HepG2 (cell line): Measurements from ENCODE around the gene DDAH2. TPM values are rescaled to one million over a fixed set of nuclear protein-coding genes. Genes with fewer than 3 reads are reported as not detected.
A peak's percentile ranks its signal among the peaks of the same experiment; 100 is the strongest.

Experiments
- ATAC-seq: fragments of 200-7000 bp; cut with Tn5 transposase; 3 replicates; pipeline ENCODE4 v1.9.1; 2020; ENCODE audit warnings: mild to moderate bottlenecking, moderate library complexity
- BruUV-seq: library from RNA; stranded (reverse); fragments of 400-500 nt; replicated peaks from 2 replicates; lab custom pipeline; 2021; lab: Mats Ljungman, UMichigan
- CTCF ChIA-PET: fragments of 300-600 bp; formaldehyde crosslinking; extraction: SDS; loops from one replicate; lab custom pipeline; 2021; ENCODE audit warnings: low total read pairs, inconsistent platforms, low intra/inter-chr PET ratio; lab: Yijun Ruan, JAX
- POLR2A ChIA-PET: fragments of 350-600 bp; sonication (Branson Sonifier 250); formaldehyde crosslinking; loops from one replicate; lab custom pipeline; 2020; ENCODE audit warnings: antibody characterized with exemption, inconsistent platforms; lab: Yijun Ruan, JAX
- DNase-seq: peaks from one replicate; pipeline ENCODE4 v3.0.0-alpha.2; 2015; ENCODE audit warnings: low spot score
- FAIRE-seq: peaks from 3 replicates; lab custom pipeline; 2011; peaks lifted over from hg19 to GRCh38; lab: Jason Lieb, UNC
- H2AFZ ChIP-seq: one replicate; pipeline ENCODE4 v1.6.1; 2011; ENCODE audit warnings: low read length, inconsistent platforms
- H3K27ac ChIP-seq: fragments of 300-600 bp; 3 replicates; pipeline ENCODE4 v1.8.0; 2011; ENCODE audit warnings: mixed run types, mild to moderate bottlenecking, mixed read lengths, low read length, inconsistent platforms; ENCODE audit not compliant: insufficient read depth; ENCODE audit errors: extremely low read length
- H3K27me3 ChIP-seq, 2 experiments: fragments of 200-600 bp in 1 of 2; 2 replicates in 1 of 2; 3 replicates in 1 of 2; pipeline versions ENCODE4 v1.6.0 to v1.8.0; 2011; ENCODE audit warnings: low read length in 2 of 2, mild to moderate bottlenecking in 2 of 2, moderate library complexity in 2 of 2, inconsistent platforms in 1 of 2; ENCODE audit not compliant: insufficient read depth in 2 of 2, control insufficient read depth in 1 of 2
- H3K36me3 ChIP-seq, 2 experiments: fragments of 200-600 bp in 1 of 2; replicated peaks in 1 of 2; 2 replicates in 1 of 2; 3 replicates in 1 of 2; pipeline versions ENCODE4 v1.5.1 to v1.8.0; 2011; ENCODE audit warnings: low read length in 2 of 2, inconsistent platforms in 1 of 2; ENCODE audit not compliant: insufficient read depth in 2 of 2, control insufficient read depth in 1 of 2
- H3K4me1 ChIP-seq: 2 replicates; pipeline ENCODE4 v1.5.1; 2012; ENCODE audit warnings: low read length, inconsistent platforms; ENCODE audit not compliant: insufficient read depth
- H3K4me2 ChIP-seq: 2 replicates; pipeline ENCODE4 v1.6.0; 2011; ENCODE audit warnings: low read depth, low read length, inconsistent platforms
- H3K4me3 ChIP-seq, 3 experiments: fragments of 200-600 bp in 1 of 3; sonication (generic), shearing (Covaris generic) in 1 of 3; replicated peaks in 1 of 3; 2 replicates each; pipeline ENCODE4 v1.5.1; 2011 to 2016; ENCODE audit warnings: low read length in 3 of 3, inconsistent platforms in 2 of 3, low read depth in 2 of 3, mild to moderate bottlenecking in 2 of 3, control low read depth in 1 of 3, mixed read lengths in 1 of 3; ENCODE audit not compliant: insufficient read depth in 1 of 3
- H3K79me2 ChIP-seq: one replicate; pipeline ENCODE4 v1.6.1; 2011; ENCODE audit warnings: low read length, inconsistent platforms; ENCODE audit not compliant: insufficient read depth
- H3K9ac ChIP-seq: 2 replicates; pipeline ENCODE4 v1.6.0; 2011; ENCODE audit warnings: mild to moderate bottlenecking, low read depth, low read length, inconsistent platforms; ENCODE audit not compliant: insufficient read depth
- H3K9me3 ChIP-seq: 2 replicates; pipeline ENCODE4 v1.5.1; 2012; ENCODE audit warnings: mild to moderate bottlenecking, low read length
- H4K20me1 ChIP-seq: 2 replicates; pipeline ENCODE4 v1.6.0; 2011; ENCODE audit warnings: inconsistent platforms, mild to moderate bottlenecking, low read length, moderate library complexity; ENCODE audit not compliant: insufficient read depth
- CC2D1A ChIP-seq: sonication (generic); formaldehyde crosslinking; IDR thresholded peaks from 2 replicates; pipeline ENCODE4 v1.8.1; 2023; ENCODE audit warnings: mild to moderate bottlenecking, missing genetic modification reagents
- CCAR2 ChIP-seq: fragments of 200-400 bp; formaldehyde crosslinking; optimal IDR thresholded peaks from 2 replicates; pipeline ENCODE3; 2018; ENCODE audit warnings: low read depth, mild to moderate bottlenecking, low read length, moderate library complexity
- DMTF1 ChIP-seq: sonication (generic); formaldehyde crosslinking; IDR thresholded peaks from 2 replicates; pipeline ENCODE4 v1.4.0; 2020; ENCODE audit warnings: mild to moderate bottlenecking, missing genetic modification reagents
- SMARCE1 ChIP-seq: fragments of 450-650 bp; IDR thresholded peaks from 2 replicates; pipeline ENCODE4 v1.6.1; 2017; ENCODE audit warnings: borderline replicate concordance
- SOX13 ChIP-seq, 3 experiments: fragments of 450-650 bp in 1 of 3; sonication (generic) in 1 of 3; formaldehyde crosslinking in 1 of 3; IDR thresholded peaks in 2 of 3; conservative IDR thresholded peaks in 1 of 3; 2 replicates each; pipeline versions ENCODE4 v1.5.0 to v1.6.1; 2016 to 2020; ENCODE audit warnings: antibody characterized with exemption in 1 of 3, mild to moderate bottlenecking in 1 of 3, missing compliant biosample characterization in 1 of 3, missing genetic modification reagents in 1 of 3, moderate library complexity in 1 of 3
- SOX6 ChIP-seq, 2 experiments: fragments of 450-650 bp in 1 of 2; sonication (generic) in 1 of 2; formaldehyde crosslinking in 1 of 2; IDR thresholded peaks; 2 replicates each; pipeline versions ENCODE4 v1.4.0 to v1.6.1; 2017 to 2020; ENCODE audit warnings: antibody characterized with exemption in 1 of 2, mild to moderate bottlenecking in 1 of 2, missing genetic modification reagents in 1 of 2
- TBX2 ChIP-seq: sonication (generic); formaldehyde crosslinking; IDR thresholded peaks from 2 replicates; pipeline ENCODE4 v1.5.0; 2020; ENCODE audit warnings: missing genetic modification reagents, mild to moderate bottlenecking, borderline replicate concordance
- TCF7 ChIP-seq: sonication (generic); IDR thresholded peaks from 2 replicates; pipeline ENCODE4 v1.6.1; 2016; ENCODE audit warnings: antibody characterized with exemption, low read depth
- TEAD3 ChIP-seq: optimal IDR thresholded peaks from 2 replicates; pipeline ENCODE3; 2016; ENCODE audit warnings: borderline replicate concordance
- ZBTB42 ChIP-seq: sonication (generic); formaldehyde crosslinking; IDR thresholded peaks from 2 replicates; pipeline ENCODE4 v1.5.0; 2020; ENCODE audit warnings: mild to moderate bottlenecking, missing genetic modification reagents
- ZGPAT ChIP-seq: IDR thresholded peaks from 2 replicates; pipeline ENCODE4 v1.6.1; 2016; ENCODE audit warnings: mild to moderate bottlenecking
- ZNF460 ChIP-seq: sonication (generic); formaldehyde crosslinking; IDR thresholded peaks from 2 replicates; pipeline ENCODE4 v1.5.1; 2020; ENCODE audit warnings: missing genetic modification reagents, mild to moderate bottlenecking, borderline replicate concordance
- ZNF841 ChIP-seq: sonication (generic); formaldehyde crosslinking; IDR thresholded peaks from 2 replicates; pipeline ENCODE4 v1.8.1; 2023; ENCODE audit warnings: missing genetic modification reagents, borderline replicate concordance
- ZNF891 ChIP-seq: sonication (generic); formaldehyde crosslinking; IDR thresholded peaks from 2 replicates; pipeline ENCODE4 v1.5.0; 2020; ENCODE audit warnings: mild to moderate bottlenecking, missing genetic modification reagents
- ZSCAN31 ChIP-seq: sonication (generic); formaldehyde crosslinking; IDR thresholded peaks from 2 replicates; pipeline ENCODE4 v1.5.0; 2020; ENCODE audit warnings: low read depth, mild to moderate bottlenecking, missing genetic modification reagents
- WGBS: methylation state at CpG from one replicate; pipeline ENCODE4 v1.1.6; 2017; ENCODE audit warnings: low lambda C conversion rate; 5-methylcytosine and 5-hydroxymethylcytosine counted together
- in situ Hi-C: cut with HindIII; loops from 2 replicates; pipeline ENCODE4 v1.10.0; 2017; ENCODE audit warnings: low pct_unique_long_range_greater_than_20kb; ENCODE audit not compliant: extremely low pct_ligation_motif_present
- intact Hi-C: fragments of 100-400 bp; cut with micrococcal nuclease; formaldehyde crosslinking; loops from one replicate; pipeline ENCODE4 v1.10.0; 2022; ENCODE audit not compliant: unreplicated experiment
- polyA plus RNA-seq, 8 experiments: library from polyadenylated mRNA; depleted of rRNA in 3 of 8; stranded (reverse) in 7 of 8; unstranded in 1 of 8; fragments of >200 nt; fragmentation: Illumina TruSeq in 4 of 8; extraction: Trizol in 4 of 8; gene quantifications; 2 replicates each; pipeline versions ENCODE4 v1.2.1 to v1.2.3, GENCODE V29; 2011 to 2016; ENCODE audit warnings: low read depth in 4 of 8, missing spikeins in 1 of 8, mixed read lengths in 1 of 8; ENCODE audit not compliant: insufficient read depth in 1 of 8
- total RNA-seq, 5 experiments: library from RNA; depleted of rRNA; stranded (reverse); fragments of >200 nt; fragmentation: Illumina TruSeq; extraction: Trizol; gene quantifications; 2 replicates each; pipeline ENCODE4 v1.2.3, GENCODE V29; 2016; ENCODE audit warnings: low read depth in 1 of 5
- TF ChIP-seq, protein P1 (sequence below): sonication (generic); formaldehyde crosslinking; IDR thresholded peaks from 2 replicates; pipeline ENCODE4 v1.4.0; 2020; ENCODE audit warnings: missing genetic modification reagents

Gene DDAH2
- total and polyA plus RNA-seq, 2 of the 13 experiments (the other 11 are each of a cell fraction or from before 2014, with no cell fraction given) = 16.4 to 21.1 TPM

- peak; percentile 68 for DNase-seq
- in situ Hi-C loops = no loop called here
- peak overlapping the region; percentile 5 for H2AFZ ChIP-seq
- H3K9ac ChIP-seq = no peak overlapping the region; the same call in 1 of the 2 replicates
- FAIRE-seq = peak; percentile 32
- H4K20me1 ChIP-seq = no peaks in the 10 kb centered on the region
- H3K36me3 ChIP-seq = no peaks in the 10 kb centered on the region
- no peak; the same call in 2 of the 3 replicates for ATAC-seq
- BruUV-seq = no TSS peak
- H3K4me2 ChIP-seq = peak overlapping the region; percentile 63
- no peak overlapping the region for H3K27ac ChIP-seq
- CTCF ChIA-PET = no interaction called here
- peaks cover 14 to 51% of the 10 kb centered on the region in 2 experiments; a peak in 4 of 5 replicates for H3K27me3 ChIP-seq
- H3K4me1 ChIP-seq = peaks cover 34% of the 10 kb centered on the region
- intact Hi-C loops = no loop called here
- POLR2A ChIA-PET = interaction anchor here (0.6 to 5.1 kb wide), 18 partner anchors 11 to 188 kb away, joined by 3 to 31 read pairs (median 4); partner anchors contain the start of genes ABHD16A, APOM, C6orf47 and CLIC1
- no peaks in the 10 kb centered on the region for H3K79me2 ChIP-seq
- 2% methylated on average over 5 of the region's 5 CpGs for WGBS
- no peaks in the 10 kb centered on the region for H3K9me3 ChIP-seq
- peak overlapping the region in 1 of 3 experiments; percentile 43; a peak in 2 of 6 replicates for H3K4me3 ChIP-seq
- TF ChIP-seq CC2D1A (CRISPR knock-in tag) = no peak
- TF ChIP-seq CCAR2 = peak; percentile 76
- TF ChIP-seq TCF7 = peak; percentile 71
- no peak for TF ChIP-seq DMTF1 (CRISPR knock-in tag)
- TF ChIP-seq ZBTB42 (CRISPR knock-in tag) = no peak
- TF ChIP-seq ZNF891 = no peak
- TF ChIP-seq, protein P1, sequence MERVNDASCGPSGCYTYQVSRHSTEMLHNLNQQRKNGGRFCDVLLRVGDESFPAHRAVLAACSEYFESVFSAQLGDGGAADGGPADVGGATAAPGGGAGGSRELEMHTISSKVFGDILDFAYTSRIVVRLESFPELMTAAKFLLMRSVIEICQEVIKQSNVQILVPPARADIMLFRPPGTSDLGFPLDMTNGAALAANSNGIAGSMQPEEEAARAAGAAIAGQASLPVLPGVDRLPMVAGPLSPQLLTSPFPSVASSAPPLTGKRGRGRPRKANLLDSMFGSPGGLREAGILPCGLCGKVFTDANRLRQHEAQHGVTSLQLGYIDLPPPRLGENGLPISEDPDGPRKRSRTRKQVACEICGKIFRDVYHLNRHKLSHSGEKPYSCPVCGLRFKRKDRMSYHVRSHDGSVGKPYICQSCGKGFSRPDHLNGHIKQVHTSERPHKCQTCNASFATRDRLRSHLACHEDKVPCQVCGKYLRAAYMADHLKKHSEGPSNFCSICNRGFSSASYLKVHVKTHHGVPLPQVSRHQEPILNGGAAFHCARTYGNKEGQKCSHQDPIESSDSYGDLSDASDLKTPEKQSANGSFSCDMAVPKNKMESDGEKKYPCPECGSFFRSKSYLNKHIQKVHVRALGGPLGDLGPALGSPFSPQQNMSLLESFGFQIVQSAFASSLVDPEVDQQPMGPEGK = peak; percentile 62
- no peak for TF ChIP-seq ZSCAN31 (CRISPR knock-in tag)
- TF ChIP-seq SMARCE1 = no peak
- no peak for TF ChIP-seq ZGPAT (CRISPR knock-in tag)
- TF ChIP-seq TEAD3 (CRISPR knock-in tag) = peak; percentile 36
- TF ChIP-seq SOX13 (IDR thresholded peaks at IDR 0.05) = no peak
- TF ChIP-seq SOX13 (CRISPR knock-in tag; conservative IDR thresholded peaks at IDR 0.05 in 1 of 2, IDR thresholded peaks at IDR 0.05 in 1 of 2) = peak in 1 of 2 experiments; percentile 71; a peak in 2 of 4 replicates
- no peak for TF ChIP-seq SOX6 (IDR thresholded peaks at IDR 0.05)
- TF ChIP-seq SOX6 (CRISPR knock-in tag; IDR thresholded peaks at IDR 0.05) = peak; percentile 6
- TF ChIP-seq ZNF841 (CRISPR knock-in tag) = no peak
- TF ChIP-seq TBX2 (CRISPR knock-in tag) = peak; percentile 30; the same call in 1 of the 2 replicates
- TF ChIP-seq ZNF460 = no peak
Observed at GRCh38 chr6:31713991-31714684, 15.0 kb downstream of the DDAH2 start.
